Liver (tissue), 9 donors: Measurements from ENCODE around the gene SPTB. TPM values are rescaled to one million over a fixed set of nuclear protein-coding genes. Genes with fewer than 3 reads are reported as not detected.

Experiments used
- DNase-seq: peaks from one replicate; pipeline ENCODE4 v3.0.0-alpha.2; 2017; ENCODE audit warnings: low spot score
- H3K27ac ChIP-seq, 2 donors: one replicate each; pipeline ENCODE4 v1.7.0; 2013; ENCODE audit warnings: inconsistent platforms in 2 of 2, low read length in 2 of 2, control low read depth in 1 of 2, low read depth in 1 of 2, mild to moderate bottlenecking in 1 of 2
- H3K27me3 ChIP-seq, 4 donors: one replicate each; pipeline versions ENCODE4 v1.6.1 to v1.7.0; 2013; ENCODE audit warnings: low read length in 3 of 4, inconsistent platforms in 1 of 4, mild to moderate bottlenecking in 1 of 4, moderate library complexity in 1 of 4; ENCODE audit not compliant: control insufficient read depth in 4 of 4, insufficient read depth in 4 of 4
- H3K36me3 ChIP-seq, 4 donors: one replicate each; pipeline versions ENCODE4 v1.6.1 to v1.7.0; 2013; ENCODE audit warnings: low read length in 3 of 4, mild to moderate bottlenecking in 3 of 4, low read depth in 1 of 4, moderate library complexity in 1 of 4; ENCODE audit not compliant: control insufficient read depth in 4 of 4, insufficient read depth in 3 of 4
- H3K4me1 ChIP-seq, 4 donors: one replicate each; pipeline versions ENCODE4 v1.6.1 to v1.7.0; 2013; ENCODE audit warnings: low read length in 3 of 4, mild to moderate bottlenecking in 3 of 4, moderate library complexity in 1 of 4; ENCODE audit not compliant: control insufficient read depth in 4 of 4, insufficient read depth in 4 of 4
- H3K4me3 ChIP-seq, 3 donors: one replicate each; pipeline versions ENCODE4 v1.6.1 to v1.7.0; 2013; ENCODE audit warnings: low read length in 3 of 3, control low read depth in 1 of 3, low read depth in 1 of 3, mild to moderate bottlenecking in 1 of 3
- H3K9ac ChIP-seq, 2 donors: one replicate each; pipeline ENCODE4 v1.7.0; 2013; ENCODE audit warnings: low read length in 2 of 2, mild to moderate bottlenecking in 2 of 2, moderate library complexity in 2 of 2, control low read depth in 1 of 2, low read depth in 1 of 2
- H3K9me3 ChIP-seq, 4 donors: one replicate each; pipeline versions ENCODE4 v1.6.1 to v1.7.0; 2013; ENCODE audit warnings: low read length in 3 of 4; ENCODE audit not compliant: control insufficient read depth in 4 of 4
- EGR1 ChIP-seq, 2 donors: IDR thresholded peaks; 2 replicates each; pipeline ENCODE4 v1.6.1; 2016 to 2018; ENCODE audit warnings: antibody characterized with exemption in 2 of 2, low read depth in 2 of 2
- FOXA1 ChIP-seq: IDR thresholded peaks from 2 replicates; pipeline ENCODE4 v1.6.1; 2016; ENCODE audit warnings: antibody characterized with exemption
- FOXA2 ChIP-seq: IDR thresholded peaks from 2 replicates; pipeline ENCODE4 v1.6.1; 2016; ENCODE audit warnings: antibody characterized with exemption
- GABPA ChIP-seq, 2 donors: IDR thresholded peaks in 1 of 2; conservative IDR thresholded peaks in 1 of 2; 2 replicates each; pipeline ENCODE4 v1.6.1; 2016; ENCODE audit warnings: antibody characterized with exemption in 2 of 2, mild to moderate bottlenecking in 1 of 2, moderate library complexity in 1 of 2
- HNF4A ChIP-seq, 2 donors: conservative IDR thresholded peaks; 2 replicates each; pipeline ENCODE4 v1.6.1; 2016; ENCODE audit warnings: antibody characterized with exemption in 2 of 2, mild to moderate bottlenecking in 2 of 2
- HNF4G ChIP-seq: IDR thresholded peaks from 2 replicates; pipeline ENCODE4 v1.6.1; 2016; ENCODE audit warnings: antibody characterized with exemption
- JUND ChIP-seq, 2 donors: IDR thresholded peaks; 2 replicates each; pipeline ENCODE4 v1.6.1; 2016; ENCODE audit warnings: antibody characterized with exemption in 2 of 2
- NR2F2 ChIP-seq: IDR thresholded peaks from 2 replicates; pipeline ENCODE4 v1.6.1; 2016; ENCODE audit warnings: antibody characterized with exemption
- RAD21 ChIP-seq, 2 donors: IDR thresholded peaks; 2 replicates each; pipeline ENCODE4 v1.6.1; 2016; ENCODE audit warnings: antibody characterized with exemption in 2 of 2, mild to moderate bottlenecking in 2 of 2
- RXRA ChIP-seq, 2 donors: IDR thresholded peaks; 2 replicates each; pipeline ENCODE4 v1.6.1; 2017 to 2018; ENCODE audit warnings: antibody characterized with exemption in 2 of 2, mild to moderate bottlenecking in 1 of 2
- SP1 ChIP-seq: IDR thresholded peaks from 2 replicates; pipeline ENCODE4 v1.6.1; 2018; ENCODE audit warnings: antibody characterized with exemption, mild to moderate bottlenecking
- TAF1 ChIP-seq: conservative IDR thresholded peaks from 2 replicates; pipeline ENCODE4 v1.6.1; 2016; ENCODE audit warnings: antibody characterized with exemption, mild to moderate bottlenecking
- YY1 ChIP-seq: IDR thresholded peaks from 2 replicates; pipeline ENCODE4 v1.6.1; 2016; ENCODE audit warnings: antibody characterized with exemption, mild to moderate bottlenecking
- WGBS: extraction: QIAGEN DNeasy Blood & Tissue Kit; methylation state at CpG from one replicate; pipeline ENCODE4 v1.1.7; 2013; 5-methylcytosine and 5-hydroxymethylcytosine counted together
- polyA plus RNA-seq, 2 donors: library from polyadenylated mRNA; stranded (reverse) in 1 of 2; unstranded in 1 of 2; fragments of 200-250 nt in 1 of 2; fragments of >200 nt in 1 of 2; fragmentation: Nextera tagmentation in 1 of 2; extraction: Ambion mirVana in 1 of 2; gene quantifications; one replicate each; pipeline versions ENCODE4 v1.2.1 to v1.2.3, GENCODE V29; 2013 to 2015
- total RNA-seq, 2 donors: library from RNA; depleted of rRNA; stranded (reverse); fragments of >200 nt; gene quantifications; one replicate each; pipeline ENCODE4 v1.2.3, GENCODE V29; 2014
- TF ChIP-seq, protein P1 (sequence below): fragments of 150-350 bp; IDR thresholded peaks from 2 replicates; pipeline ENCODE4 v1.5.1; 2017; ENCODE audit warnings: improper control_type of control experiment, low read depth, low read length; ENCODE audit not compliant: missing input control
- TF ChIP-seq, protein P2 (sequence below): IDR thresholded peaks from 2 replicates; pipeline ENCODE4 v1.6.1; 2016; ENCODE audit warnings: antibody characterized with exemption, mild to moderate bottlenecking
- TF ChIP-seq, protein P3 (sequence below): IDR thresholded peaks from 2 replicates; pipeline ENCODE4 v1.6.1; 2016; ENCODE audit warnings: antibody characterized with exemption
- TF ChIP-seq, protein P4 (sequence below): IDR thresholded peaks from 2 replicates; pipeline ENCODE4 v1.6.1; 2016; ENCODE audit warnings: antibody characterized with exemption
- donor health status: healthy.
- donor health status: healthy.
- donor health status: healthy.
- donor health status: healthy.
- donor health status: healthy.

Gene SPTB
- total and polyA plus RNA-seq, 4 donors, result 0.12 to 332 (median 0.26) TPM

DNA sequence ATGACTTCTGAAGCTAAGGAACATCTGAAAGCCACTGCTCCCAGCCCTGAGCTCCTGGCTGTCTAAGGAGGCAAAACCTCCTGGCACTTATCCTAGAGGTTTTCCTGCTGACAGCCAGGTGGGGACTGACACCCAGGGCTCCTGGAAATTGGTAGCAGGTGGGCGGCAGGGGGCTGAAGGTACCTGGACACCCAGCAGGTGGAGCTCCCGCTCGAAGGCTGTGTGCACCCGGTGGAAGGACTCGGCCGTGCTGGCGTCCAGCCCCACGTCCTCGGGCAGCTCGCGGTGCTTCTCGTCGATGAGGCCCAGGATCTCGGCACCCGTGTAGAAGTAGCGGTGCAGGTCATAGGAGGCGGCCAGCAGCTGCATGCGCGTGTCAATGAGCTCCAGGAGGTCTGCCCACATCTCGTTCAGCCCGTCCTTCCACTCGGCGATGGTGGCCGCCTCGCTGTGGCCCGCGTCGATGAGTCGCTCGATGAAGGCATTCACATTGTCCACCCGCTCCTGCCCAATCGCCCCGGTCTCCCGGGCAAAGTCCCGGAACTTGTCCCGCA, 107.2 kb downstream of the SPTB start:
- H3K36me3 ChIP-seq, result no peaks in the 10 kb centered on the region
- DNase-seq, result no peak
- TF ChIP-seq RAD21 (IDR thresholded peaks at IDR 0.05), result no peak
- TF ChIP-seq JUND (IDR thresholded peaks at IDR 0.05), result no peak
- TF ChIP-seq NR2F2, result no peak
- no peak for TF ChIP-seq HNF4G
- peaks cover 0 to under 1% (median under 1%) of the 10 kb centered on the region in 4 donors for H3K4me1 ChIP-seq
- H3K9me3 ChIP-seq, result no peaks in the 10 kb centered on the region
- H3K27ac ChIP-seq, result no peak overlapping the region
- no peak overlapping the region for H3K4me3 ChIP-seq
- no peak overlapping the region for H3K9ac ChIP-seq
- 96% methylated on average over 36 of the region's 36 CpGs for WGBS
- H3K27me3 ChIP-seq, result no peaks in the 10 kb centered on the region

DNA sequence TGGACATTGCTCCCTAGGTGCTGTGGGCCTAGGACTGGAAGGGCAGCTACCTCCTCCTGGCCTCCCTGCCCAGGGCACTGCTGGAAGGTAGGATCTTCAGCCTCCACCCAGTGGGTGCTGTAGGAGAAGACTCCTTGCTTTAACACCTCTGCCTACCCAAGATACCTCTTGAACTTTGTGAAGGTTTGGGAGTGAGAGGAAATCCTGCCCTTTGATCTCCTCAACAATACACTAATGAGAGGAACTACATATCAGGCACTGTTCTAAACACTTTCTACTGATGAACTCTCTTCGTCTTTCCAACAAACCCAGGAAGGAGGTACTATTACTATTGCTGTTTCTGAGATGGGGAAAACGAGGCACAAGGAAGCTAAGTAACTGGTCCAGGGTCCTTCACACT, 108.5 kb downstream of the SPTB start:
- 88% methylated on average over 2 of the region's 2 CpGs for WGBS
- Histone ChIP-seq H3K9me3 (no peaks in the 10 kb centered on the region), H3K36me3 (no peaks in the 10 kb centered on the region), H3K4me1 (peaks cover 0 to 4% (median 1%) of the 10 kb centered on the region in 4 donors), H3K9ac (no peak overlapping the region), H3K27ac (no peak overlapping the region), H3K27me3 (no peaks in the 10 kb centered on the region), H3K4me3 (no peak overlapping the region)
- TF ChIP-seq HNF4A (conservative IDR thresholded peaks at IDR 0.05), result no peak
- no peak for DNase-seq

DNA sequence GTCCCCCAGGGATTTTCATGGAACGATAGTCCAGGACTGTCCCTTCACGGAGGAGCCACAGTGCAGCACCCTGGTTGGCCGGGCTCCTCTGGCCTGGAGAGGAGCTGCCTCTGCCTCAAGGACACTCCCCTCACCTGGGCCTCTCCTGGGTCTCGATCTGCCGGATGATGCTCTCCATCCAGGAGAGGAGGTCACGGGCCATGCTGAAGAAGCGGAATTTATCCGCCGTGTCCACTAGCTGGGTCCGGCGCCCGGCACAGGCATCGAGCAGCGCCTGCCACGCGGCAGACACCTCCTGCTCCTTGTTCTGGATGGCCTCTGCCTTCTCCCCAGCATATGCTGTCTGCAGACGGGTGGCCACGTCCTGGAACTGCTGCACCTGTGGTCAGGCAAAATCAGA, 109.0 kb downstream of the SPTB start:
- Histone ChIP-seq H3K4me1 (peaks cover 0 to 4% (median 1%) of the 10 kb centered on the region in 4 donors), H3K27ac (no peak overlapping the region), H3K9ac (no peak overlapping the region), H3K36me3 (no peaks in the 10 kb centered on the region), H3K4me3 (no peak overlapping the region), H3K27me3 (no peaks in the 10 kb centered on the region), H3K9me3 (no peaks in the 10 kb centered on the region)
- TF ChIP-seq EGR1 (IDR thresholded peaks at IDR 0.05; ENCODE audit: low read depth in 2 of 2), result no peak
- 96% methylated on average over 18 of the region's 18 CpGs for WGBS
- DNase-seq, result no peak

DNA sequence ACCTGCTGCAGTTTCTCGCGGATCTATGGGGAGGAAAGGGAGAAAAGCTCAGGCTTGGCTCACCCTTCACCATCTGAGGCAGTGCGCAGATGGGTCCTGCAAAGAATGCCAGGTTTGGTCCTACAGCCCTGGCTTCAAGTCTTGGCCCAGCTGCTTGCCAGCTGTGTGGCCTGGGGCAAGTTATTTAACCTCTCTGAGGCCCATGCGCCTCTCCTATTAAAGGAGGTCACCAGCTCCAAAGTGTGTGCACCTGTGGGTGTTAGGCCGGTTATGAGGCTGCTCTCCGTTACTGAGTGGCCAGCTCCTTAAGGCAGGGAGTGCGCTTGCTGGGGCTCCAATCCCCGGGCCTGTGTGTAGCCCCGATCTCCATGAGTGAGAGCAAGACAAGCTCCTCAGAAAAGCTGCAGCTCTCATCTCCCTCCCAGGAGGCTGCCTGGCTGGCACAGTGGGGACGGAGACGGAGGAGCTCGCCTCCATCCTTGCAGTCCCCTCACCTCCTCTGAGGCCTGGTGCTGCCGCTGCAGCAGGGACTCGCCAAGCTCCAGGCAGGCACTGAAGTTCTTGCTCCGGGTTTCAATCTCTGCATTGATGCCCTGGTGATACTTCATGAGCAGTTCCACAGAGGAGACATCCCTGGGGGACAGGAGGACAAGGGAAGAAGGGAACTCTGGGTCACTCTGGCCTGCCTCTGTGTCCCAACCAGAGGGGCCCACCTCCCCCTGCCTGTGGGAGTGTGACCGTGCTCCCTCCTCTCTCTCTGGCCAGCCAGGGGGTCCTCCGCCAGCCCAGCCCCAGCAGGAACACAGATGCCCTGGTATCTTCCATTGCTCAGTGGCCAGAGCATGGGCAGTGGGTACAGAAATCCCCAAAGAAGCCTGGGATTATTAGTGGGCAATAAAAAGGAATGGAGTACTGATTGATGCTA, 110.3 kb downstream of the SPTB start:
- no peaks in the 10 kb centered on the region for H3K9me3 ChIP-seq
- no peak overlapping the region for H3K27ac ChIP-seq
- DNase-seq, result no peak
- TF ChIP-seq HNF4G, result no peak
- TF ChIP-seq JUND (IDR thresholded peaks at IDR 0.05), result no peak
- no peak for TF ChIP-seq EGR1 (IDR thresholded peaks at IDR 0.05; ENCODE audit: low read depth in 2 of 2)
- TF ChIP-seq TAF1, result no peak
- TF ChIP-seq FOXA1, result no peak
- TF ChIP-seq, protein P1, sequence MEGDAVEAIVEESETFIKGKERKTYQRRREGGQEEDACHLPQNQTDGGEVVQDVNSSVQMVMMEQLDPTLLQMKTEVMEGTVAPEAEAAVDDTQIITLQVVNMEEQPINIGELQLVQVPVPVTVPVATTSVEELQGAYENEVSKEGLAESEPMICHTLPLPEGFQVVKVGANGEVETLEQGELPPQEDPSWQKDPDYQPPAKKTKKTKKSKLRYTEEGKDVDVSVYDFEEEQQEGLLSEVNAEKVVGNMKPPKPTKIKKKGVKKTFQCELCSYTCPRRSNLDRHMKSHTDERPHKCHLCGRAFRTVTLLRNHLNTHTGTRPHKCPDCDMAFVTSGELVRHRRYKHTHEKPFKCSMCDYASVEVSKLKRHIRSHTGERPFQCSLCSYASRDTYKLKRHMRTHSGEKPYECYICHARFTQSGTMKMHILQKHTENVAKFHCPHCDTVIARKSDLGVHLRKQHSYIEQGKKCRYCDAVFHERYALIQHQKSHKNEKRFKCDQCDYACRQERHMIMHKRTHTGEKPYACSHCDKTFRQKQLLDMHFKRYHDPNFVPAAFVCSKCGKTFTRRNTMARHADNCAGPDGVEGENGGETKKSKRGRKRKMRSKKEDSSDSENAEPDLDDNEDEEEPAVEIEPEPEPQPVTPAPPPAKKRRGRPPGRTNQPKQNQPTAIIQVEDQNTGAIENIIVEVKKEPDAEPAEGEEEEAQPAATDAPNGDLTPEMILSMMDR, result no peak
- TF ChIP-seq RXRA (IDR thresholded peaks at IDR 0.05), result no peak
- no peak for TF ChIP-seq NR2F2
- no peak for TF ChIP-seq HNF4A (conservative IDR thresholded peaks at IDR 0.05)
- TF ChIP-seq, protein P2, sequence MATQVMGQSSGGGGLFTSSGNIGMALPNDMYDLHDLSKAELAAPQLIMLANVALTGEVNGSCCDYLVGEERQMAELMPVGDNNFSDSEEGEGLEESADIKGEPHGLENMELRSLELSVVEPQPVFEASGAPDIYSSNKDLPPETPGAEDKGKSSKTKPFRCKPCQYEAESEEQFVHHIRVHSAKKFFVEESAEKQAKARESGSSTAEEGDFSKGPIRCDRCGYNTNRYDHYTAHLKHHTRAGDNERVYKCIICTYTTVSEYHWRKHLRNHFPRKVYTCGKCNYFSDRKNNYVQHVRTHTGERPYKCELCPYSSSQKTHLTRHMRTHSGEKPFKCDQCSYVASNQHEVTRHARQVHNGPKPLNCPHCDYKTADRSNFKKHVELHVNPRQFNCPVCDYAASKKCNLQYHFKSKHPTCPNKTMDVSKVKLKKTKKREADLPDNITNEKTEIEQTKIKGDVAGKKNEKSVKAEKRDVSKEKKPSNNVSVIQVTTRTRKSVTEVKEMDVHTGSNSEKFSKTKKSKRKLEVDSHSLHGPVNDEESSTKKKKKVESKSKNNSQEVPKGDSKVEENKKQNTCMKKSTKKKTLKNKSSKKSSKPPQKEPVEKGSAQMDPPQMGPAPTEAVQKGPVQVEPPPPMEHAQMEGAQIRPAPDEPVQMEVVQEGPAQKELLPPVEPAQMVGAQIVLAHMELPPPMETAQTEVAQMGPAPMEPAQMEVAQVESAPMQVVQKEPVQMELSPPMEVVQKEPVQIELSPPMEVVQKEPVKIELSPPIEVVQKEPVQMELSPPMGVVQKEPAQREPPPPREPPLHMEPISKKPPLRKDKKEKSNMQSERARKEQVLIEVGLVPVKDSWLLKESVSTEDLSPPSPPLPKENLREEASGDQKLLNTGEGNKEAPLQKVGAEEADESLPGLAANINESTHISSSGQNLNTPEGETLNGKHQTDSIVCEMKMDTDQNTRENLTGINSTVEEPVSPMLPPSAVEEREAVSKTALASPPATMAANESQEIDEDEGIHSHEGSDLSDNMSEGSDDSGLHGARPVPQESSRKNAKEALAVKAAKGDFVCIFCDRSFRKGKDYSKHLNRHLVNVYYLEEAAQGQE, result no peak
- no peak for TF ChIP-seq FOXA2
- TF ChIP-seq, protein P3, sequence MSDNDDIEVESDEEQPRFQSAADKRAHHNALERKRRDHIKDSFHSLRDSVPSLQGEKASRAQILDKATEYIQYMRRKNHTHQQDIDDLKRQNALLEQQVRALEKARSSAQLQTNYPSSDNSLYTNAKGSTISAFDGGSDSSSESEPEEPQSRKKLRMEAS, result no peak
- no peak for TF ChIP-seq GABPA (IDR thresholded peaks at IDR 0.05 in 1 of 2, conservative IDR thresholded peaks at IDR 0.05 in 1 of 2)
- TF ChIP-seq SP1, result no peak
- TF ChIP-seq, protein P4, sequence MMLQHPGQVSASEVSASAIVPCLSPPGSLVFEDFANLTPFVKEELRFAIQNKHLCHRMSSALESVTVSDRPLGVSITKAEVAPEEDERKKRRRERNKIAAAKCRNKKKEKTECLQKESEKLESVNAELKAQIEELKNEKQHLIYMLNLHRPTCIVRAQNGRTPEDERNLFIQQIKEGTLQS, result no peak
- no peak for TF ChIP-seq YY1
- H3K4me1 ChIP-seq, result peaks cover 0 to 8% (median 3%) of the 10 kb centered on the region in 4 donors
- H3K27me3 ChIP-seq, result no peaks in the 10 kb centered on the region
- no peak overlapping the region for H3K4me3 ChIP-seq
- H3K36me3 ChIP-seq, result no peaks in the 10 kb centered on the region
- H3K9ac ChIP-seq, result no peak overlapping the region
- WGBS, result 95% methylated on average over 17 of the region's 17 CpGs
